Urinary bladder (tissue), 4 donors: Measurements from ENCODE around the gene ASB9. TPM values are rescaled to one million over a fixed set of nuclear protein-coding genes. Genes with fewer than 3 reads are reported as not detected.
"Not testable (repeated sequence)": the region's sequence is repeated elsewhere in the genome, so short reads cannot be mapped to it uniquely, and the experiment has no call there.

Experiments
- DNase-seq: peaks from one replicate; pipeline ENCODE4 v3.0.0-alpha.2; 2015; ENCODE audit errors: extremely low spot score
- H3K27ac ChIP-seq: one replicate; pipeline ENCODE4 v1.5.1; 2013; ENCODE audit warnings: low read depth, mild to moderate bottlenecking, moderate library complexity
- H3K36me3 ChIP-seq: one replicate; pipeline ENCODE4 v1.6.1; 2013; ENCODE audit warnings: mild to moderate bottlenecking, moderate library complexity; ENCODE audit not compliant: insufficient read depth
- H3K4me1 ChIP-seq: one replicate; pipeline ENCODE4 v1.6.1; 2013; ENCODE audit warnings: mild to moderate bottlenecking, moderate library complexity; ENCODE audit not compliant: insufficient read depth
- H3K4me3 ChIP-seq: one replicate; pipeline ENCODE4 v1.5.1; 2013; ENCODE audit warnings: low read depth, low read length
- WGBS: extraction: QIAGEN DNeasy Blood & Tissue Kit; methylation state at CpG from one replicate; pipeline ENCODE4 v1.1.7; 2013; 5-methylcytosine and 5-hydroxymethylcytosine counted together
- polyA plus RNA-seq: library from polyadenylated mRNA; stranded (reverse); fragments of 200-250 nt; gene quantifications from one replicate; pipeline ENCODE4 v1.2.3, GENCODE V29; 2013
- total RNA-seq: library from RNA; depleted of rRNA; stranded (reverse); fragments of >200 nt; gene quantifications from one replicate; pipeline ENCODE4 v1.2.3, GENCODE V29; 2014
- donor health status: healthy with polysubstance abuse.
- donor health status: healthy.

Gene ASB9
- total and polyA plus RNA-seq, 2 donors: 2.0 to 3.4 TPM

DNA sequence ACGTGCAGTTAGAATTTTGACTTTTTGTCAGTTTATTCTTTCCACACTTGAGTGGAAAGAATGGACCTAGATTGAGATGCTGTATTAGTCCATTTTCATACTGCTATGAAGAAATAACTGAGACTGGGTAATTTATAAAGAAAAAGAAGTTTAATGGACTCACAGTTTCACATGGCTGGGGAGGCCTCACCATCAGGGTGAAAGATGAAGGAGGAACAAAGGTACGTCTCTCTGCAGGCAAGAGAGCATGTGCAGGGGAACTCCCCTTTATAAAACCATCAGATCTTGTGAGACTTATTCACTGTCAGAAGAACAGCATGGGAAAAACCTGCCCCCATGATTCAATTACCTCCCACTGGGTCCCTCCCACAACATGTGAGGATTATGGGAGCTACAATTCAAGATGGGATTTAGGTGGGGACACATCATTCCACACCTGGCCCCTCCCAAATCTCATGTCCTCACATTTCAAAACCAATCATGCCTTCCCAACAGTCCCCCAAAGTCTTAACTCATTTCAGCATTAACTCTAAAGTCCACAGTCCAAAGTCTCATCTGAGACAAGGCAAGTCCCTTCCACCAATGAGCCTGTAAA is 71.2 kb downstream of the ASB9 start:
- DNase-seq, H3K27ac ChIP-seq, H3K36me3 ChIP-seq, H3K4me3 ChIP-seq, H3K4me1 ChIP-seq: not testable (repeated sequence)
- 88% methylated on average over 2 of the region's 2 CpGs for WGBS

DNA sequence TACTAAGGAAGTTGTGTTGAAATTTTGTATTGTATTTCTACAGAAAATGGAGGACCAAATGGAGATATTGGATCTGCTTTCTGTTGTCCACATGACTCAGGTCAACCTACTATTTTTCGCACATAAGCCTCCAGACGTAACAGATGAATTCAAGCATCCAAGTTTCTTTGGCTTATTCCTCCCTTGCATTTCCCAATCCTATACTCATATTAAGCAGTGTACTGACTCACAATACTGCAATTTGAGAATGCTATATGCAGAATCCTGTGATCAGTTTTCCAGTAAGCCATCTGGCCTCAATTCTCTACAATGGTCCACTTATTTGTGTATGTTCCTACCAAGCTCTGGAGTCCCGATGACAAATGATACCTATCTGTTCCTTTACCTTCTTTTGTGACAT is 75.7 kb downstream of the ASB9 start:
- Histone ChIP-seq H3K4me3 (no peak overlapping the region), H3K36me3 (no peaks in the 10 kb centered on the region), H3K27ac (no peak overlapping the region), H3K4me1 (no peaks in the 10 kb centered on the region)
- DNase-seq: no peak
- WGBS: 55% methylated on average over 3 of the region's 3 CpGs

Other genes starting within 250 kb of the ASB9 start
- gene ASB11, start 45.6 kb upstream of the ASB9 start, total RNA-seq: 0.74 TPM
- gene ASB11, start 45.6 kb upstream of the ASB9 start, polyA plus RNA-seq: 0.05 TPM
- gene PIGA, start 65.4 kb upstream of the ASB9 start, total RNA-seq: 26.6 TPM
- 6.3 TPM for gene PIGA, start 65.4 kb upstream of the ASB9 start, polyA plus RNA-seq
- 2.6 TPM for gene VEGFD, start 114.3 kb upstream of the ASB9 start, total RNA-seq
- gene VEGFD, start 114.3 kb upstream of the ASB9 start, polyA plus RNA-seq: 0.94 TPM
- 15.0 TPM for gene PIR, start 223.2 kb upstream of the ASB9 start, total RNA-seq
- gene PIR, start 223.2 kb upstream of the ASB9 start, polyA plus RNA-seq: 27.8 TPM
- gene BMX, start 230.7 kb upstream of the ASB9 start, total RNA-seq: 4.8 TPM
- 3.3 TPM for gene BMX, start 230.7 kb upstream of the ASB9 start, polyA plus RNA-seq